K562 (cell line): ENCODE measurements around the gene NKIRAS1. TPM values are rescaled to one million over a fixed set of nuclear protein-coding genes. Genes with fewer than 3 reads are reported as not detected.
A peak's percentile ranks its signal among the peaks of the same experiment; 100 is the strongest.

ENCODE experiments used
- ATAC-seq: fragments of 200-7000 bp; cut with Tn5 transposase; 3 replicates; pipeline ENCODE4 v1.9.1; 2020; ENCODE audit warnings: moderate library complexity
- BruUV-seq: library from RNA; stranded (reverse); fragments of 400-500 nt; replicated peaks from 2 replicates; lab custom pipeline; 2021; lab: Mats Ljungman, UMichigan
- CTCF ChIA-PET: fragments of 300-600 bp; formaldehyde crosslinking; extraction: SDS; loops from one replicate; lab custom pipeline; 2021; ENCODE audit warnings: low intra/inter-chr PET ratio; lab: Yijun Ruan, JAX
- POLR2A ChIA-PET: fragments of 300-600, 350-650 bp; sonication (Branson Sonifier 250); formaldehyde crosslinking; extraction: SDS; loops from one replicate; lab custom pipeline; 2021; ENCODE audit warnings: antibody characterized with exemption, inconsistent platforms; lab: Yijun Ruan, JAX
- DNase-seq, 4 experiments: peaks; one replicate each; pipeline versions ENCODE4 v3.0.0 to v3.0.0-alpha.2; 2011 to 2018; ENCODE audit warnings: low spot score in 3 of 4, mixed read lengths in 3 of 4; ENCODE audit errors: extremely low read depth in 1 of 4
- FAIRE-seq: peaks from 2 replicates; lab custom pipeline; 2011; peaks lifted over from hg19 to GRCh38; lab: Jason Lieb, UNC
- H2AFZ ChIP-seq: 2 replicates; pipeline ENCODE4 v1.6.0; 2011; ENCODE audit warnings: low read depth, low read length, control low read depth, inconsistent platforms
- H3K27ac ChIP-seq: fragments of 200-600 bp; 3 replicates; pipeline ENCODE4 v1.8.0; 2011; ENCODE audit warnings: low read depth, mild to moderate bottlenecking, control low read depth, inconsistent platforms, low read length, moderate library complexity, mixed read lengths; ENCODE audit errors: extremely low read depth
- H3K27me3 ChIP-seq, 2 experiments: fragments of 300-600 bp in 1 of 2; 2 replicates in 1 of 2; 3 replicates in 1 of 2; pipeline versions ENCODE4 v1.6.0 to v1.8.0; 2011; ENCODE audit warnings: inconsistent platforms in 2 of 2, low read length in 2 of 2, mild to moderate bottlenecking in 1 of 2, mixed read lengths in 1 of 2, moderate library complexity in 1 of 2; ENCODE audit not compliant: control insufficient read depth in 2 of 2, insufficient read depth in 2 of 2
- H3K36me3 ChIP-seq: fragments of 300-600 bp; 3 replicates; pipeline ENCODE4 v1.8.0; 2011; ENCODE audit warnings: mild to moderate bottlenecking, low read length, inconsistent platforms; ENCODE audit not compliant: control insufficient read depth, insufficient read depth
- H3K4me1 ChIP-seq, 2 experiments: fragments of 200-600 bp in 1 of 2; replicated peaks in 1 of 2; 2 replicates in 1 of 2; 3 replicates in 1 of 2; pipeline versions ENCODE4 v1.5.1 to v1.8.0; 2011; ENCODE audit warnings: inconsistent platforms in 2 of 2, low read length in 2 of 2, mild to moderate bottlenecking in 1 of 2, mixed read lengths in 1 of 2, moderate library complexity in 1 of 2; ENCODE audit not compliant: control insufficient read depth in 2 of 2, insufficient read depth in 2 of 2
- H3K4me2 ChIP-seq: 2 replicates; pipeline ENCODE4 v1.6.1; 2011; ENCODE audit warnings: low read length, control low read depth, inconsistent platforms, mixed read lengths; ENCODE audit not compliant: insufficient read depth
- H3K4me3 ChIP-seq: fragments of 200-600 bp; sonication (generic), shearing (Covaris generic); 2 replicates; pipeline ENCODE4 v1.5.1; 2016; ENCODE audit warnings: control low read depth, inconsistent platforms
- H3K79me2 ChIP-seq: fragments of 200-600 bp; 3 replicates; pipeline ENCODE4 v1.8.0; 2011; ENCODE audit warnings: low read length, inconsistent platforms; ENCODE audit not compliant: control insufficient read depth, insufficient read depth
- H3K9ac ChIP-seq, 2 experiments: 2 replicates each; pipeline versions ENCODE4 v1.6.0 to v1.6.1; 2011; ENCODE audit warnings: low read depth in 2 of 2, low read length in 2 of 2, control low read depth in 1 of 2, inconsistent platforms in 1 of 2, mild to moderate bottlenecking in 1 of 2, mixed read lengths in 1 of 2; ENCODE audit not compliant: insufficient read depth in 1 of 2
- H3K9me1 ChIP-seq: one replicate; pipeline ENCODE4 v1.6.0; 2011; ENCODE audit warnings: inconsistent platforms, mild to moderate bottlenecking, low read length, moderate library complexity; ENCODE audit not compliant: control insufficient read depth, insufficient read depth
- H3K9me3 ChIP-seq: replicated peaks from 2 replicates; pipeline ENCODE4 v1.5.1; 2011; ENCODE audit warnings: low read depth, low read length, inconsistent platforms; ENCODE audit not compliant: control insufficient read depth, insufficient read depth
- H4K20me1 ChIP-seq: replicated peaks from 2 replicates; pipeline ENCODE4 v1.6.1; 2011; ENCODE audit warnings: low read length, inconsistent platforms, mixed read lengths; ENCODE audit not compliant: control insufficient read depth, insufficient read depth
- ATF3 ChIP-seq, 2 experiments: fragments of 450-650 bp in 1 of 2; sonication (generic) in 1 of 2; formaldehyde crosslinking in 1 of 2; IDR thresholded peaks in 1 of 2; conservative IDR thresholded peaks in 1 of 2; 2 replicates each; pipeline versions ENCODE4 v1.6.1 to v1.8.1; 2016 to 2023; ENCODE audit warnings: mild to moderate bottlenecking in 2 of 2, moderate library complexity in 2 of 2, inconsistent platforms in 1 of 2, missing genetic modification reagents in 1 of 2
- ATF4 ChIP-seq: fragments of 450-650 bp; formaldehyde crosslinking; IDR thresholded peaks from 2 replicates; pipeline ENCODE4 v1.4.0; 2022; ENCODE audit warnings: mild to moderate bottlenecking, moderate library complexity
- BRD9 ChIP-seq: fragments of 450-650 bp; IDR thresholded peaks from 2 replicates; pipeline ENCODE4 v1.6.1; 2018; ENCODE audit warnings: low read depth; ENCODE audit not compliant: partially characterized antibody
- CBX3 ChIP-seq, 2 experiments: IDR thresholded peaks; 1 replicate in 1 of 2; 2 replicates in 1 of 2; pipeline ENCODE4 v1.6.1; 2012; ENCODE audit warnings: inconsistent platforms in 2 of 2, low read length in 2 of 2, borderline replicate concordance in 1 of 2, control low read depth in 1 of 2
- FOXJ2 ChIP-seq: fragments of 200-800 bp; sonication (Bioruptor generic); IDR thresholded peaks from 2 replicates; pipeline ENCODE4 v1.6.1; 2016; ENCODE audit warnings: missing genetic modification characterization, missing compliant biosample characterization
- KDM2B ChIP-seq: fragments of 250-450 bp; sonication (Bioruptor Pico); IDR thresholded peaks from 2 replicates; pipeline ENCODE4 v1.8.0; 2021; ENCODE audit warnings: mild to moderate bottlenecking, moderate library complexity
- MCM2 ChIP-seq: fragments of 450-650 bp; IDR thresholded peaks from 2 replicates; pipeline ENCODE4 v1.6.1; 2017; ENCODE audit warnings: low read depth, mild to moderate bottlenecking
- MEF2D ChIP-seq: conservative IDR thresholded peaks from 2 replicates; pipeline ENCODE4 v1.6.1; 2016; ENCODE audit warnings: low read depth, missing genetic modification characterization, missing compliant biosample characterization
- PBX2 ChIP-seq, 2 experiments: IDR thresholded peaks in 1 of 2; conservative IDR thresholded peaks in 1 of 2; 2 replicates each; pipeline ENCODE4 v1.6.1; 2016; ENCODE audit warnings: low read depth in 2 of 2, mild to moderate bottlenecking in 1 of 2, missing compliant biosample characterization in 1 of 2, missing genetic modification characterization in 1 of 2, moderate library complexity in 1 of 2
- PKNOX1 ChIP-seq: fragments of 450-650 bp; IDR thresholded peaks from 2 replicates; pipeline ENCODE4 v1.6.1; 2016
- SMARCA4 ChIP-seq: fragments of 450-650 bp; IDR thresholded peaks from 2 replicates; pipeline ENCODE4 v1.6.1; 2016
- U2AF2 ChIP-seq: fragments of 200-400 bp; formaldehyde crosslinking; optimal IDR thresholded peaks from 2 replicates; pipeline ENCODE3; 2017; ENCODE audit warnings: low read depth, mild to moderate bottlenecking, low read length
- ZKSCAN8 ChIP-seq: fragments of 200-800 bp; sonication (Bioruptor generic); IDR thresholded peaks from 2 replicates; pipeline ENCODE4 v1.6.1; 2016; ENCODE audit warnings: missing genetic modification characterization, missing compliant biosample characterization
- ZNF146 ChIP-seq: IDR thresholded peaks from one replicate; pipeline ENCODE4 v1.6.1; 2018; ENCODE audit warnings: missing compliant biosample characterization; ENCODE audit not compliant: unreplicated experiment
- ZNF347 ChIP-seq: fragments of 450-650 bp; formaldehyde crosslinking; IDR thresholded peaks from 2 replicates; pipeline ENCODE4 v1.4.0; 2020; ENCODE audit warnings: low read depth, mild to moderate bottlenecking, moderate library complexity
- ZNF561 ChIP-seq: fragments of 450-650 bp; formaldehyde crosslinking; conservative IDR thresholded peaks from 2 replicates; pipeline ENCODE4 v1.4.0; 2020; ENCODE audit warnings: mild to moderate bottlenecking, moderate library complexity
- WGBS: fragments of 100-300 bp; shearing (Covaris generic); methylation state at CpG from one replicate; pipeline ENCODE4 v1.1.6; 2016; ENCODE audit warnings: low coverage, mixed read lengths; ENCODE audit not compliant: insufficient coverage; ENCODE audit errors: missing lambda C conversion rate; 5-methylcytosine and 5-hydroxymethylcytosine counted together
- in situ Hi-C: fragments of 300-500 bp; cut with MboI; formaldehyde crosslinking; loops from 4 replicates; pipeline ENCODE4 v1.15.0; 2018; ENCODE audit warnings: inconsistent platforms, mixed read lengths
- intact Hi-C: fragments of 100-400 bp; cut with micrococcal nuclease; formaldehyde crosslinking; loops from 2 replicates; pipeline ENCODE4 v1.14.2; 2022
- polyA plus RNA-seq, 8 experiments: library from polyadenylated mRNA; depleted of rRNA in 4 of 8; stranded (reverse) in 5 of 8; unstranded in 3 of 8; fragments of >200 nt; fragmentation: Nextera tagmentation in 2 of 8; fragmentation: Illumina TruSeq in 1 of 8; extraction: Ambion mirVana in 2 of 8; extraction: Trizol in 1 of 8; gene quantifications; 2 replicates each; pipeline versions ENCODE4 v1.2.1 to v1.2.3, GENCODE V29; 2011 to 2014; ENCODE audit warnings: inconsistent platforms in 1 of 8, missing spikeins in 1 of 8
- total RNA-seq, 7 experiments: library from RNA; depleted of rRNA in 6 of 7; stranded (reverse); fragments of >200 nt in 6 of 7; fragmentation: Illumina TruSeq in 2 of 7; extraction: Trizol in 2 of 7; gene quantifications; 2 replicates each; pipeline versions ENCODE4 v1.2.1 to v1.2.3, GENCODE V29; 2011 to 2021; ENCODE audit warnings: low replicate concordance in 1 of 7

Gene NKIRAS1
- total and polyA plus RNA-seq, 9 of the 15 experiments (the other 6 are each of a cell fraction or from before 2014, with no cell fraction given) = 5.1 to 10.3 (median 6.3) TPM

GRCh38 chr3:23940775-23941174 is 24.0 kb upstream of the NKIRAS1 start:
- CTCF ChIA-PET = no interaction called here
- peak; percentile 71 for FAIRE-seq
- peak; percentile 79; the same call in 1 of the 2 replicates for TF ChIP-seq FOXJ2
- peak; percentile 50; the same call in 1 of the 2 replicates for TF ChIP-seq ATF3 (IDR thresholded peaks at IDR 0.05)
- TF ChIP-seq ATF3 (CRISPR knock-in tag; conservative IDR thresholded peaks at IDR 0.05) = no peak
- no peak for TF ChIP-seq ZNF347 (CRISPR knock-in tag)
- TF ChIP-seq BRD9 = peak; percentile 31
- TF ChIP-seq PKNOX1 = peak; percentile 84
- TF ChIP-seq MCM2 = no peak
- TF ChIP-seq PBX2 (CRISPR knock-in tag; IDR thresholded peaks at IDR 0.05; ENCODE audit: low read depth) = no peak
- TF ChIP-seq PBX2 (tag; conservative IDR thresholded peaks at IDR 0.05; ENCODE audit: low read depth) = peak; percentile 80
- TF ChIP-seq MEF2D (tag) = no peak
- TF ChIP-seq ZKSCAN8 = peak; percentile 62
- TF ChIP-seq CBX3 (IDR thresholded peaks at IDR 0.05; ENCODE audit: borderline replicate concordance in 1 of 2, low read length in 2 of 2) = peak in 1 of 2 experiments; percentile 47; a peak in 1 of 3 replicates
- no peak for TF ChIP-seq ATF4
- TF ChIP-seq U2AF2 = no peak
- TF ChIP-seq ZNF146 (CRISPR knock-in tag) = no peak
- TF ChIP-seq ZNF561 = no peak
- TF ChIP-seq KDM2B (CRISPR knock-in tag) = no peak
- peak; percentile 51; the same call in 1 of the 2 replicates for TF ChIP-seq SMARCA4

More at GRCh38 chr3:23940775-23941174, 24.0 kb upstream of the NKIRAS1 start:
- Histone ChIP-seq H3K4me2 (peak overlapping the region; percentile 13), H3K9me3 (no peaks in the 10 kb centered on the region), H3K9ac (peak overlapping the region in 1 of 2 experiments; percentile 34; a peak in 2 of 4 replicates), H2AFZ (peak overlapping the region; percentile 81), H4K20me1 (no peaks in the 10 kb centered on the region), H3K4me3 (no peak overlapping the region), H3K9me1 (no peaks in the 10 kb centered on the region), H3K27me3 (no peaks in the 10 kb centered on the region), H3K36me3 (no peaks in the 10 kb centered on the region), H3K4me1 (peaks cover 10 to 29% of the 10 kb centered on the region in 2 experiments), H3K79me2 (no peaks in the 10 kb centered on the region), H3K27ac (peak overlapping the region; percentile 52)
- no TSS peak for BruUV-seq
- POLR2A ChIA-PET = interaction anchor here (0.9 to 11.6 kb wide), 4 partner anchors 17 to 22 kb away, joined by 3 to 165 read pairs (median 3); partner anchors contain the start of genes NKIRAS1 and RPL15
- 4% methylated on average over 5 of the region's 5 CpGs for WGBS
- DNase-seq (peak in 3 of 4 experiments; percentile 29 to 76 (median 52)), ATAC-seq (no peak)
- intact Hi-C loops (loop anchor here (10.0 kb wide), 1 partner anchor 136 kb away; the partner anchor contains the start of gene UBE2E1), in situ Hi-C loops (no loop called here)
